OCI-LY1 (cell line): ENCODE measurements around the gene ATG5.

Source experiments
- H2AFZ ChIP-seq: fragments of 200-600 bp; sonication (generic), shearing (Covaris generic); 2 replicates; pipeline ENCODE4 v1.6.0; 2014; ENCODE audit warnings: antibody characterized with exemption, mild to moderate bottlenecking, low read length
- H3F3A ChIP-seq: fragments of 200-600 bp; sonication (generic), shearing (Covaris generic); 2 replicates; pipeline ENCODE4 v1.6.0; 2014; ENCODE audit warnings: mild to moderate bottlenecking, antibody characterized with exemption, low read length, moderate library complexity; ENCODE audit not compliant: insufficient read depth
- H3K27ac ChIP-seq: fragments of 200-600 bp; sonication (generic); 2 replicates; pipeline ENCODE4 v1.5.1; 2014; ENCODE audit warnings: low read length, mixed run types, mild to moderate bottlenecking, low read depth; ENCODE audit not compliant: poor library complexity, severe bottlenecking
- H3K27me3 ChIP-seq: fragments of 200-600 bp; sonication (generic); 2 replicates; pipeline ENCODE4 v1.6.0; 2014; ENCODE audit warnings: antibody characterized with exemption, mild to moderate bottlenecking, low read length, moderate library complexity; ENCODE audit not compliant: insufficient read depth
- H3K36me3 ChIP-seq: fragments of 200-600 bp; sonication (generic); 2 replicates; pipeline ENCODE4 v1.6.1; 2014; ENCODE audit warnings: mild to moderate bottlenecking, antibody characterized with exemption, low read length, moderate library complexity, mixed read lengths; ENCODE audit not compliant: insufficient read depth
- H3K4me1 ChIP-seq: fragments of 200-600 bp; sonication (generic); 2 replicates; pipeline ENCODE4 v1.5.1; 2014; ENCODE audit warnings: mild to moderate bottlenecking, low read length, moderate library complexity; ENCODE audit not compliant: insufficient read depth, severe bottlenecking
- H3K4me2 ChIP-seq: fragments of 200-600 bp; sonication (generic), shearing (Covaris generic); 2 replicates; pipeline ENCODE4 v1.6.1; 2014; ENCODE audit warnings: low read length
- H3K4me3 ChIP-seq: fragments of 200-600 bp; sonication (generic); 2 replicates; pipeline ENCODE4 v1.5.1; 2014; ENCODE audit warnings: low read length, low read depth, mild to moderate bottlenecking, mixed read lengths; ENCODE audit not compliant: poor library complexity, severe bottlenecking
- H3K79me2 ChIP-seq: fragments of 200-600 bp; shearing (Covaris generic); 2 replicates; pipeline ENCODE4 v1.6.1; 2016; ENCODE audit warnings: mixed run types, low read length, mixed read lengths; ENCODE audit not compliant: insufficient read depth
- H3K9ac ChIP-seq: fragments of 200-600 bp; sonication (generic), shearing (Covaris generic); 2 replicates; pipeline ENCODE4 v1.6.1; 2014; ENCODE audit warnings: mild to moderate bottlenecking, low read length, mixed read lengths
- H3K9me2 ChIP-seq: fragments of 200-600 bp; sonication (generic), shearing (Covaris generic); 2 replicates; pipeline ENCODE4 v1.6.1; 2014; ENCODE audit warnings: low read depth, mild to moderate bottlenecking, low read length, mixed read lengths
- H3K9me3 ChIP-seq: fragments of 200-600 bp; shearing (Covaris generic); 2 replicates; pipeline ENCODE4 v1.6.1; 2014; ENCODE audit warnings: low read length, mixed read lengths
- H4K20me1 ChIP-seq: fragments of 200-600 bp; sonication (generic), shearing (Covaris generic); 2 replicates; pipeline ENCODE4 v1.6.0; 2016; ENCODE audit warnings: mild to moderate bottlenecking, low read length; ENCODE audit not compliant: insufficient read depth
- EZH2 ChIP-seq: fragments of 200-600 bp; sonication (generic), shearing (Covaris generic); IDR thresholded peaks from 2 replicates; pipeline ENCODE4 v1.8.0; 2017; ENCODE audit warnings: borderline replicate concordance, mixed run types, mild to moderate bottlenecking, antibody characterized with exemption, low read length, moderate library complexity, mixed read lengths
- TF ChIP-seq, protein P1 (sequence below): fragments of 200-600 bp; sonication (generic), shearing (Covaris generic); IDR thresholded peaks from 2 replicates; pipeline ENCODE4 v1.5.1; 2017; ENCODE audit warnings: mild to moderate bottlenecking, antibody characterized with exemption, low read length, moderate library complexity, mixed read lengths

ATG5 gene

DNA sequence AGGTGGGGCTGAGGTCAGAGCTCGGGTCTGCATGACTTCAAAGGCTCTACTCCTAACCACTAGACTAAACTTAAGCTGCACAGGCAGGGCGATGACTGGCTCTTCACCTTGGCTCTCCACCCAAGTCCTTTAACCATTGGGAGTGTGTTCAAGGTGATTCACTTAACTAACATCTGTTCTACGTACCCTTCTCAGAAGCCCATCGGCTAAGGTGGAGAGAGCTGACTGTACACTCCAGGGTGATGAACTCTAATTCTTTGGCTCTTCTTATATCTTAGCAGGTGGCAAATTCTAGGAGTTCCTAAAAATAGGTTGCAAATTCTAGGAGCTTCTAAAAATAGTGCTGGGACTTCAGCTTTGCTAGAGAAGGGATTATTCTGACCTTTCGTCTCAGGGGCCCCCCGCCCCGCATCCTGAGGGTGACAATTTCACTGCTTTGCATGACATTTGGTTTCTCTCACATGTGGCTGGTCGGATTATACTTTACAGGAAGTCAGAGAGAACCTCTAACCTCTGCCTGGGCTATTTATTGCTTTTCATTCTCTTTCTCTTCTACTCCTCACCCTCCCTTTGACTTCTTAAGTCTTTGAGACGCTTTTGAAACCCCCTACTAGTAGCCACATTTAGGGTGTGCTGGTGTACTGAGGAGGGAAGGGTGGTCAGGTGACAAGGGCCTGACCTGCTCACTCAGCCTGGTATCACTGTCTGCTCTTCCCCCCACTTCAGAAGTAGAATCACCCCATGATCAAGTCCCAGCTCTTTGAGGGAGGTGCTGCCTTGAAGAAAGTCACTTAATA is 183.9 kb downstream of the ATG5 start:
- no peaks in the 10 kb centered on the region for H3K4me1 ChIP-seq
- no peaks in the 10 kb centered on the region for H3F3A ChIP-seq
- no peak overlapping the region for H3K4me3 ChIP-seq
- H3K27ac ChIP-seq, result no peak overlapping the region
- H3K4me2 ChIP-seq, result no peak overlapping the region
- H3K9me2 ChIP-seq, result no peaks in the 10 kb centered on the region
- no peaks in the 10 kb centered on the region; the same call in 1 of the 2 replicates for H3K27me3 ChIP-seq
- no peak overlapping the region for H2AFZ ChIP-seq
- TF ChIP-seq, protein P1, sequence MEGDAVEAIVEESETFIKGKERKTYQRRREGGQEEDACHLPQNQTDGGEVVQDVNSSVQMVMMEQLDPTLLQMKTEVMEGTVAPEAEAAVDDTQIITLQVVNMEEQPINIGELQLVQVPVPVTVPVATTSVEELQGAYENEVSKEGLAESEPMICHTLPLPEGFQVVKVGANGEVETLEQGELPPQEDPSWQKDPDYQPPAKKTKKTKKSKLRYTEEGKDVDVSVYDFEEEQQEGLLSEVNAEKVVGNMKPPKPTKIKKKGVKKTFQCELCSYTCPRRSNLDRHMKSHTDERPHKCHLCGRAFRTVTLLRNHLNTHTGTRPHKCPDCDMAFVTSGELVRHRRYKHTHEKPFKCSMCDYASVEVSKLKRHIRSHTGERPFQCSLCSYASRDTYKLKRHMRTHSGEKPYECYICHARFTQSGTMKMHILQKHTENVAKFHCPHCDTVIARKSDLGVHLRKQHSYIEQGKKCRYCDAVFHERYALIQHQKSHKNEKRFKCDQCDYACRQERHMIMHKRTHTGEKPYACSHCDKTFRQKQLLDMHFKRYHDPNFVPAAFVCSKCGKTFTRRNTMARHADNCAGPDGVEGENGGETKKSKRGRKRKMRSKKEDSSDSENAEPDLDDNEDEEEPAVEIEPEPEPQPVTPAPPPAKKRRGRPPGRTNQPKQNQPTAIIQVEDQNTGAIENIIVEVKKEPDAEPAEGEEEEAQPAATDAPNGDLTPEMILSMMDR, result no peak
- TF ChIP-seq EZH2, result no peak
- no peaks in the 10 kb centered on the region for H3K36me3 ChIP-seq
- H3K79me2 ChIP-seq, result no peaks in the 10 kb centered on the region
- H3K9ac ChIP-seq, result no peak overlapping the region
- H4K20me1 ChIP-seq, result no peaks in the 10 kb centered on the region
- no peaks in the 10 kb centered on the region for H3K9me3 ChIP-seq

DNA sequence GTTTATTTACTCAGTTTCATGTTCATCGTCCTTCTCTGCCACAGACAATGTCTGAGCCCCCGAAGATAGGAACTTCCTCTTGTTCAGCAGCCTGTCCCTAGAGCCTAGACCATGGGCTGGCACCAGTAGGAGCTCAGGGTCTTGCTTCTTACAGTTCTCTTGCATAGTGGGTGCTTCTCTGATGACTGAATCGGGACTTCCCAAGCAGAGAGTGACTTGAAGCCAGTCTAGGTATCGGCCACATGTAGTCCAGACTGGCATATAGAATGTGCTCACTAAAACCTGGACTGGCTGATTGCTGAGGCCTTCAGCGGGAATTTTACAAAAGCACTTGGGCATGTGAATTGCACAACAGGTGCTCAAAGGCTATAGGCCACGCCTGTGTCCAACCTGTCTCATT is 187.4 kb downstream of the ATG5 start:
- no peak overlapping the region for H2AFZ ChIP-seq
- H3K4me1 ChIP-seq, result no peaks in the 10 kb centered on the region
- no peaks in the 10 kb centered on the region for H3K79me2 ChIP-seq
- no peak overlapping the region for H3K27ac ChIP-seq
- H3K27me3 ChIP-seq, result peaks cover under 1% of the 10 kb centered on the region; the same call in 1 of the 2 replicates
- H3K4me3 ChIP-seq, result no peak overlapping the region
- no peak overlapping the region for H3K9ac ChIP-seq
- TF ChIP-seq, protein P1, result no peak
- TF ChIP-seq EZH2, result no peak
- no peaks in the 10 kb centered on the region for H3K36me3 ChIP-seq
- no peaks in the 10 kb centered on the region for H4K20me1 ChIP-seq
- no peaks in the 10 kb centered on the region for H3K9me2 ChIP-seq
- H3K9me3 ChIP-seq, result no peaks in the 10 kb centered on the region
- H3K4me2 ChIP-seq, result no peak overlapping the region
- no peaks in the 10 kb centered on the region for H3F3A ChIP-seq

DNA sequence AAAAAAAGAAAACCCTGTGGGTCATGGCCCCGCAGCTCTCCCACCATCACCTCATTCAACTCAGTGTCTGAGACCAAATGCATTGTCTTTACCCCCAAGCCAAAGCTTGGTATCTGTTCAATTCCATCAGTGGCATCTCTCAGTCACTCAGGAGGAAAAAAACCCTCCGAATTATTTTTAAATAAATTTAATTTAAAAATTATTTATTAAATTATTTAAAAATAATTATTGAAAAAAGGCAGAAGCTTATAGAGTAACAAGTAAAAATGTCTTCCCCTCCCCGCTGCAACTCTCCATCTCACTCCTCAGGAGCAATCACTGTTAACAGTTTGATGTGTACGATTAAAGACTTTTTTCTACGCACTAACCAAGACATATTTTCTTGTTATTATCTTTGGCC is 188.7 kb downstream of the ATG5 start:
- no peaks in the 10 kb centered on the region for H3F3A ChIP-seq
- H3K4me1 ChIP-seq, result no peaks in the 10 kb centered on the region
- H4K20me1 ChIP-seq, result no peaks in the 10 kb centered on the region
- H3K79me2 ChIP-seq, result no peaks in the 10 kb centered on the region
- no peak overlapping the region for H3K4me3 ChIP-seq
- H3K27me3 ChIP-seq, result peaks cover 8% of the 10 kb centered on the region; the same call in 1 of the 2 replicates
- no peaks in the 10 kb centered on the region for H3K9me3 ChIP-seq
- H3K36me3 ChIP-seq, result no peaks in the 10 kb centered on the region
- H3K9me2 ChIP-seq, result no peaks in the 10 kb centered on the region
- TF ChIP-seq, protein P1, result no peak
- TF ChIP-seq EZH2, result no peak
- no peak overlapping the region for H3K27ac ChIP-seq
- no peak overlapping the region for H3K9ac ChIP-seq
- H2AFZ ChIP-seq, result no peak overlapping the region
- H3K4me2 ChIP-seq, result no peak overlapping the region
